GM12875 (cell line): ENCODE data around the gene CTSE.
A peak's percentile ranks its signal among the peaks of the same experiment; 100 is the strongest.
"Not testable (repeated sequence)": the region's sequence is repeated elsewhere in the genome, so short reads cannot be mapped to it uniquely, and the experiment has no call there.

Experiments used
- H3K4me3 ChIP-seq: one replicate; pipeline ENCODE4 v1.5.1; 2011; ENCODE audit warnings: low read depth, low read length, control low read depth
- TF ChIP-seq, protein P1 (sequence below): IDR thresholded peaks from 2 replicates; pipeline ENCODE4 v1.5.1; 2011; ENCODE audit warnings: low read depth, mild to moderate bottlenecking, control low read depth, inconsistent platforms, low read length, moderate library complexity, borderline replicate concordance; ENCODE audit not compliant: insufficient read depth

Gene CTSE

DNA sequence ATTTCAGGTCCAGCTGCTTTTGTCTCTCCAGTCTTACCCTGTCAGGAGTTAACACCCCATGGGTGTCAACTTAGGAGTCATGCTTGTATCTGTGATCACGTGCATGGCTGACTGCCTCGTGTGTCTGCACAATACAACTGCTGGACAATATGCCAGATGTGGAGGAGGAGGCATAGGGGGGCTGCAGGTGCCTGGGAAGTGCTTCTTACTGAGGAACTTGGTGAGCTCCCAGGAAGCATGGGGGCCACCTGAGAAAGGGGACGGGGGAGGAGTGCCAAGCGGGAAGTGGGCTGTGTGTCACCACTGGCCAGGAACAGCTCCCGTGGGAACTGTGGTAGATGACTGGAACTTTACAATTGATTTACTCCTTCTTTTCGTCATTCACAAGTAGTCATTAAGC is 38.8 kb upstream of the CTSE start:
- TF ChIP-seq, protein P1, sequence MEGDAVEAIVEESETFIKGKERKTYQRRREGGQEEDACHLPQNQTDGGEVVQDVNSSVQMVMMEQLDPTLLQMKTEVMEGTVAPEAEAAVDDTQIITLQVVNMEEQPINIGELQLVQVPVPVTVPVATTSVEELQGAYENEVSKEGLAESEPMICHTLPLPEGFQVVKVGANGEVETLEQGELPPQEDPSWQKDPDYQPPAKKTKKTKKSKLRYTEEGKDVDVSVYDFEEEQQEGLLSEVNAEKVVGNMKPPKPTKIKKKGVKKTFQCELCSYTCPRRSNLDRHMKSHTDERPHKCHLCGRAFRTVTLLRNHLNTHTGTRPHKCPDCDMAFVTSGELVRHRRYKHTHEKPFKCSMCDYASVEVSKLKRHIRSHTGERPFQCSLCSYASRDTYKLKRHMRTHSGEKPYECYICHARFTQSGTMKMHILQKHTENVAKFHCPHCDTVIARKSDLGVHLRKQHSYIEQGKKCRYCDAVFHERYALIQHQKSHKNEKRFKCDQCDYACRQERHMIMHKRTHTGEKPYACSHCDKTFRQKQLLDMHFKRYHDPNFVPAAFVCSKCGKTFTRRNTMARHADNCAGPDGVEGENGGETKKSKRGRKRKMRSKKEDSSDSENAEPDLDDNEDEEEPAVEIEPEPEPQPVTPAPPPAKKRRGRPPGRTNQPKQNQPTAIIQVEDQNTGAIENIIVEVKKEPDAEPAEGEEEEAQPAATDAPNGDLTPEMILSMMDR = no peak
- H3K4me3 ChIP-seq = no peak overlapping the region

DNA sequence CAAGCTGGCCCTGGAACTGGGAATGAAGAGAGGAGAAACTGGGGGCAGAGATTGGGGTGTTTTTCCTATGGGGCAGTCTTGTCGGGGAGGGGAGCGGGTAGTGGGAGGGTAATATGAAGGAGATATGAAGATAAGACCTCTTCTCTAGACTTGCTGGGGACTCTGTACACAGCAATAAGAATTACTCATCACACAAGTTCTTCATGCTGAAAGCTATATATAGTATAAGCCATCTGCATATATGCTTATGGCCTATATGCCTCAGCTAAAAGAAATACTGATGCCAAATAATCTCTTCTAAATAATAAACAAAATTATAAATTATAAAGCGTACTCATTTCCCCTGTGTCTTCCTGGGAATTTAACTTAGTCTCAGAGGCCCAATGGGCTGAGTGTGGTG is 37.1 kb upstream of the CTSE start:
- no peak overlapping the region for H3K4me3 ChIP-seq

DNA sequence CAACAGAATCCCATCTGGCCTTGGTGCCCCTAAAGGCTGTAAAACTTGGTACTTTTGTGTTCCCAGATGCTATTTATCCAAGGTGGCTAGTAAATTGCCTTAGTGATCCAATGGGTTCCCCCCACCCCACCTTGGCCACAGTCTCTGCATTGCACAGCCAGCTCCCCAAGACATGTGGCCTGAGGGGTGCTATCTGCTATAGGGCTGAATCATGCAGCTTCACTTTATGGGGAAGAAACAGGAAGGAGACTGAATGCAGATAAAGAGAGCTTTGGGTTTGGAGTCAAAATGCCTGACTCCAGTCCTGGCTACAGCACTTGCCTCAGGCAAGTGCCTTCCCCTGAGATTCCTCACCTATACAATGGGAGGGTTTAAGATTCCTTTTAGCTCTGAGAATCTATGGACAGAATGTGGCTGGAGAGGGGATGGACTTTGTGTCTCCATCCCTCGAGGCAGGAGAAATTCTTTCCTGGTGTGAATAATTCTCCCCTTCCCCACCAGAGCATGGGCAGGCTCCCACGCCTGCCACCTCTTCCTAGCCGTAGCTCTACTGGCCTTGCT is 35.7 kb upstream of the CTSE start:
- no peak overlapping the region for H3K4me3 ChIP-seq
- TF ChIP-seq, protein P1 = no peak

More for the DNA sequence above, 37.1 kb upstream of the CTSE start:
- TF ChIP-seq, protein P1 = no peak

DNA sequence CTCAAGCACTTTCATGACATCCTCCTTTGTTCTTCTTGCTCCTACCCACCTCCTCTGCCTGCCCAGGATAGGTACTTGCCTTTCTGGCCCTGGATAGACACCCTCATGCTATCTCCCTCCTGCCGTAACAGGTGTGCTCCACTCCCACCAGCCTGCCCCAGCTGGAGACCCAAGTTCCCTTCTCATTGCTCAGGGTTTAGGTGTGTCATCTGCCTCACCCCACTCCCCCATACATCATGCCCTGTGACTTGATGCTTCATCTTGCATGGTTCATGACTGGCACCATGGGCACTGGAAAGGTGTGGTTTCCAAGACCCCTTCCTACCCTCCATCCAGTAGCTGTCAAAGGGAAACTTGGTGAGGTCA is 35.2 kb upstream of the CTSE start:
- TF ChIP-seq, protein P1 = no peak

DNA sequence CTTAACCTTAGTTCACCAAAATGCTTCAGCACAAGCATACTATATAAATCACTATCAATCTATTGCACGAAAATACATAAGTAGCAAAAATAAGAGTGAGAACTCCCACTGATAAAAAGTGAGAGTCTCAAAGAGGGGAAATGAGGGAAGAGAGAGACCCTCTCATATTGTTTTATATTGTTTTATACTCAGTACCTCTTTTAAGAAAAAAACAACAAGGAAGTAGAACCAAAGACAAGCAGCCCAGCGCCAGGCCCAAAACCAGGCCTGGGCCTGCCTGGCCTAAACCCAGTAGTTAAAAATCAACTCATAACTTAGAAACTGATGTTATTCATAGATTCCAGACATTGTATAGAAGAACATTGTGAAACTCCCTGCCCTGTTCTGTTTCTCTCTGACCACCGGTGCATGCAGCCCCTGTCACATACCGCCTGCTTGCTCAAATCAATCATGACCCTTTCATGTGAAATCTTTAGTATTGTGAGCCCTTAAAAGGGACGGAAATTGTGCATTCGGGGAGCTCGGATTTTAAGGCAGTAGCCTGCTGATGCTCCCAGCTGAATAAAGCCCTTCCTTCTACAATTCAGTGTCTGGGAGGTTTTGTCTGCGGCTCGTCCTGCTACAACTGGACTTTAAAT is 34.7 kb upstream of the CTSE start:
- H3K4me3 ChIP-seq = not testable (repeated sequence)

More for the DNA sequence above, 35.2 kb upstream of the CTSE start:
- H3K4me3 ChIP-seq = no peak overlapping the region

DNA sequence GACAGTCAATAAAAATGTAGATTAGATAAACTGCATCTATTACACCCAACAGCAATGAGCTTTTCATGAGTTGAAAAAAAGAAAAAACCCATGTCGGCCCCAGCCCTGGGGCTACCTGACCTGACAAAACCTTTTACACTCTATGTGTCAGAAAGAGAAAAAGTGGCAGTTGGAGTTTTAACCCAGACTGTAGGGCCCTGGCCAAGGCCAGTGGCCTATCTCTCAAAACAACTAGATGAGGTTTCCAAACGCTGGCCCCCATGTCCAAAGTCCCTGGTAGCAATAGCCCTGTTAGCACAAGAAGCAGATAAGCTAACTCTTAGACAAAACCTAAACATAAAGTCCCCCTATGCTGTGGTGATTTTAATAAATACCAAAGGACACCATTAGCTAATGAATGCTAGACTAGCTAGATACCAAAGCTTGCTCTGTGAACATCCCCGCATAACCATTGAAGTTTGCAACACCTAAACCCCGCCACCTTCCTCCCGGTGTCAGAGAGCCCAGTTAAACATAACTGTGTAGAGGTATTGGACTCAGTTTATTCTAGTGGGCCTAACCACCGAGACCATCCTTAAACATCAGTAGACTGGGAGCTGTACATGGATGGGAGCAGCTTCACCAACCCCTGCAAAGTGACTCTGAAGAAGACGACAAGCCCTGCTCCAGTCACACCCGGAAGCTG is 32.1 kb upstream of the CTSE start:
- H3K4me3 ChIP-seq = not testable (repeated sequence)

DNA sequence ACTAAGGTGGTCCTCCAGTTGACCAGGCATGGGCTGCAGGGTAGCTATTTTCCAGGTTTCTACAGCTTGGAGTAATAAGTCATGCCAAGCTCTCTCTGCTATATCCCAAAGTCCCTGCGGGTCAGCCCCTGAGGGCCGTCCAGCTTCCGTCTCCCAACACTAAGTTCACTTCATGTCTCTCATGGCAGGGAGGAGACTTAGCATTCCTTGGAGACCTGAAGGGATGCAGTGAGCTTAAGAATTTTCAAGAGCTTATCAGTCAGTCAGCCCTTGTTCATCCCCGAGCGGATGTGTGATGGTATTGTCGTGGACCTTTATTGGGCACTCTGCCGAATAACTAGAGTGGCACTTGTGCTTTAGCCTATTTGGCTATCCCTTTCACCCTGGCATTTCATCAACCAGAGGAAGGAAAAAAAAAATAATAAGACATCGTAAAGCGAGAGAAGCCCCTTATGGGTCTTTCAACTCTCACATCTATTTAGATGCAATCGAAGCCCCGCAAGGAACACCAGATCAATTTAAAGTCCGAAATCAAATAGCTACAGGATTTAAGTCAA is 31.5 kb upstream of the CTSE start:
- H3K4me3 ChIP-seq = not testable (repeated sequence)

DNA sequence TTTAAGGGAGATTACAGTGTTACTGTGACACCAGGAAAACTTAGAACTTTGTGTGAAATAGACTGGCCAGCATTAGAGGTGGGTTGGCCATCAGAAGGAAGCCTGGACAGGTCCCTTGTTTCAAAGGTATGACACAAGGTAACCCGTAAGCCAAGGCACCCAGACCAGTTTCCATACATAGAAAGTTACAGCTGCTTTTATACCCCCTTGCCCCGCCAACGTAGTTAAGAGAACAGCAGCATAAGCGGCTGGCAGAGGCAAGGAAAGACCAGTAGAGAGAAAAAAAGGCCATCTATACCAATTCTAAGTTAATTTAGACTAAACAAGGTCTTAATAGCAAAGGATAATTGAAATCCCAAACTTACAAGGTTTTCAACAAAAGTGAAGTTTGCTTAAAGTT is 29.9 kb upstream of the CTSE start:
- not testable (repeated sequence) for H3K4me3 ChIP-seq

DNA sequence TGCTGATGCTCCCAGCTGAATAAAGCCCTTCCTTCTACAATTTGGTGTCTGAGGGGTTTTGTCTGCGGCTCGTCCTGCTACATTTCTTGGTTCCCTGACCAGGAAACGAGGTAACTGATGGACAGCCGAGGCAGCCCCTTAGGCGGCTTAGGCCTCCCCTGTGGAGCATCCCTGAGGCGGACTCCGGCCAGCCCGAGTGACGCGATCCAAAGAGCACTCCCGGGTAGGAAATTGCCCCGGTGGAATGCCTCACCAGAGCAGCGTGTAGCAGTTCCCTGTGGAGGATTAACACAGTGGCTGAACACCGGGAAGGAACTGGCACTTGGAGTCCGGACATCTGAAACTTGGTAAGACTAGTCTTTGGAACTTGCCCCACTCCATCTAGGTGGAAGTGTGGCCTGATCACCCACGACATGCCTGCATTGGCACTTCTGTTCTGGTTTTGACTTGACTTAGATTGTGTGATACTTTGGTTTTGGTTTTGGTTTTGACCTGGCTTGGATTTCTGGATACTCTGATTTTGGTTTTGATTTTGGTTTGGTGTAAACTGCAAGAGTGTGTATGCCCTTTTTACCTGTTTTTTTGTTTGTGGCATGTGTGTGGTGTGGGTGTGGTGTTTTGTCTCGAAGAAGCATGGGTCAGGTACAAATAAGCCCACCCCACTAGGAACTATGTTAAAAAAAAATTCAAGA is 29.4 kb upstream of the CTSE start, which contains the start of gene RHEX:
TSS of gene RHEX (plus strand) at position 255 of the 692 bp plus-strand sequence. CDS start 44,656 bp downstream, outside the sequence.
- peak within 1 kb of the TSS; percentile 30 for H3K4me3 ChIP-seq

DNA sequence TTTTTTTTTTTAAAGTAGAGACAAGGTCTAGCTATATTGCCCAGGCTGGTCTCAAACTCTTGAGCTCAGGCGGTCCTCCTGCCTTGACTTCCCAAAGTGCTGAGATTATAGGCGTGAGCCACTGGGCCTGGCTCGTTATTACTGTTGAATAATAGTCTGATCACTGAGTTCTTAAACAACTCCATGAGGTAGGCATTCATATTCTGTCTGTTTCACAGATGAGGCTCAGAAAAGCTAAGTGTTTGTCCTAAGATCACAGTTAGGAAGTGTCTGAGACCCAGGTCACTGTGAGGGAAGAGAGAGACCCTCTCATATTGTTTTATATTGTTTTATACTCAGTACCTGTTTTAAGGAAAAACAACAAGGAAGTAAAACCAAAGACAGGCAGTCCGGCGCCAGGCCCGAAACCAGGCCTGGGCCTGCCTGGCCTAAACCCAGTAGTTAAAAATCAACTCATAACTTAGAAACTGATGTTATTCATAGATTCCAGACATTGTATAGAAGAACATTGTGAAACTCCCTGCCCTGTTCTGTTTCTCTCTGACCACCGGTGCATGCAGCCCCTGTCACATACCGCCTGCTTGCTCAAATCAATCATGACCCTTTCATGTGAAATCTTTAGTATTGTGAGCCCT is 28.7 kb upstream of the CTSE start:
- H3K4me3 ChIP-seq = not testable (repeated sequence)
